GM12872 (cell line): ENCODE measurements around the gene MRPL11.

ENCODE experiments used
- CTCF ChIP-seq: IDR thresholded peaks from 3 replicates; pipeline ENCODE4 v1.5.1; 2011; ENCODE audit warnings: low read depth, mild to moderate bottlenecking, low read length, moderate library complexity; ENCODE audit not compliant: insufficient read depth

The MRPL11 gene

GRCh38 chr11:66470015-66470414, 31.4 kb upstream of the MRPL11 start:
- no peak for TF ChIP-seq CTCF

GRCh38 chr11:66469441-66469840, 30.8 kb upstream of the MRPL11 start:
- no peak for TF ChIP-seq CTCF

- no peak for TF ChIP-seq CTCF
Measured at GRCh38 chr11:66468691-66469090, 30.0 kb upstream of the MRPL11 start.

- TF ChIP-seq CTCF, result no peak
Measured at GRCh38 chr11:66467756-66468155, 29.1 kb upstream of the MRPL11 start.

GRCh38 chr11:66467034-66467659, 28.5 kb upstream of the MRPL11 start:
- TF ChIP-seq CTCF, result peak; percentile 33; the same call in 2 of the 3 replicates

- TF ChIP-seq CTCF, result no peak
Measured at GRCh38 chr11:66466225-66467033, 27.8 kb upstream of the MRPL11 start, which contains the start of gene PELI3. Gene PELI3, plus strand, starts transcription at chr11:66466905. Its CDS starts 1,224 bp downstream, at chr11:66468129.

- TF ChIP-seq CTCF, result no peak
Measured at GRCh38 chr11:66465373-66466224, 27.0 kb upstream of the MRPL11 start.
